ENCODE data around the gene TNMD. TPM values are rescaled to one million over a fixed set of nuclear protein-coding genes. Genes with fewer than 3 reads are reported as not detected.
A peak's percentile ranks its signal among the peaks of the same experiment; 100 is the strongest.

The TNMD gene
- total and polyA plus RNA-seq, 10 of the 15 experiments (the other 5 are each of a cell fraction or from before 2014, with no cell fraction given): not detected

DNA sequence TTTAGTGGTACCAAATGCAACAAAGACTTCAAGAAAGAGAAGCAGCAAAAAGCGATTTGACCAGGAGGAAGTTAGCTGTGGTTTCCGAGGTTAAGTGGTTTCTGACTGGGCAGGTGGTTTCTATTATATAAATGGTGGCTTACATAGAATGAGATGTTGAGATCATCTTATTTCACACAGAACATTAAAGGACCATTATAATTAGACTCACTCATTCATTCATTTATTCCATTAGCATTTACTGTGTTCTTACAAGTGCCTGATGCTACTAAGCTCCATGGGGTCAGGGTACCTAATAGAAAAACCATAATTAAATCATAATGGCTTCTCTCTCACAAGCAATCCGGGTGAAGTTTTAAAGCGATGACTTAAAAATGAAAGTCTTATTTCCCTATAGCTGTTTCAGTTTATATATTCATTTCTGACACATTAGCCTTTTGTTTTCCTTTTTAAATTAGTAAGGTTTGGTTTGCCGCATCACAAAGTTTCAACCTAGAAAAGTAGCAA lies 41.3 kb downstream of the TNMD start (continued):
- TF ChIP-seq KDM1A (IDR thresholded peaks at IDR 0.05; ENCODE audit: borderline replicate concordance) (no peak), MXI1 (IDR thresholded peaks at IDR 0.05; ENCODE audit: low read depth, low read length) (no peak), RFX5 (IDR thresholded peaks at IDR 0.05; ENCODE audit: low read depth, low read length) (no peak), RB1 (IDR thresholded peaks at IDR 0.05; ENCODE audit: borderline replicate concordance) (no peak), NR2F1 (conservative IDR thresholded peaks at IDR 0.05) (peak; percentile 42; the same call in 1 of the 2 replicates), ZNF24 (IDR thresholded peaks at IDR 0.05) (peak; percentile 93), KAT2A (conservative IDR thresholded peaks at IDR 0.05; ENCODE audit: control insufficient read depth, low read depth, low read length) (no peak), ESRRA (IDR thresholded peaks at IDR 0.05; ENCODE audit: low read length) (no peak), IKZF1 (conservative IDR thresholded peaks at IDR 0.05) (peak; percentile 53), SMC3 (IDR thresholded peaks at IDR 0.05; ENCODE audit: borderline replicate concordance, low read length) (no peak), RUNX3 (IDR thresholded peaks at IDR 0.05; ENCODE audit: low read length) (peak; percentile 100), RELA (IDR thresholded peaks at IDR 0.05; ENCODE audit: borderline replicate concordance, partially characterized antibody) (no peak), POLR2AphosphoS2 (IDR thresholded peaks at IDR 0.05; ENCODE audit: low read depth, low read length) (no peak), BCL11A (IDR thresholded peaks at IDR 0.05; ENCODE audit: low read depth, low read length) (peak; percentile 76), EED (IDR thresholded peaks at IDR 0.05; ENCODE audit: low read depth) (peak; percentile 85), TAF1 (IDR thresholded peaks at IDR 0.05; ENCODE audit: borderline replicate concordance, low read depth, low read length) (no peak), TARDBP (IDR thresholded peaks at IDR 0.05; ENCODE audit: borderline replicate concordance) (no peak), PML (IDR thresholded peaks at IDR 0.05; ENCODE audit: low read length) (peak; percentile 76; the same call in 1 of the 2 replicates), TCF3 (IDR thresholded peaks at IDR 0.05; ENCODE audit: borderline replicate concordance, insufficient read depth, low read depth, low read length) (no peak), MTA2 (IDR thresholded peaks at IDR 0.05; ENCODE audit: low read depth) (peak; percentile 83), POLR2AphosphoS5 (IDR thresholded peaks at IDR 0.05; ENCODE audit: low read length) (no peak), PAX8 (IDR thresholded peaks at IDR 0.05) (no peak)
- TF ChIP-seq, protein P1, sequence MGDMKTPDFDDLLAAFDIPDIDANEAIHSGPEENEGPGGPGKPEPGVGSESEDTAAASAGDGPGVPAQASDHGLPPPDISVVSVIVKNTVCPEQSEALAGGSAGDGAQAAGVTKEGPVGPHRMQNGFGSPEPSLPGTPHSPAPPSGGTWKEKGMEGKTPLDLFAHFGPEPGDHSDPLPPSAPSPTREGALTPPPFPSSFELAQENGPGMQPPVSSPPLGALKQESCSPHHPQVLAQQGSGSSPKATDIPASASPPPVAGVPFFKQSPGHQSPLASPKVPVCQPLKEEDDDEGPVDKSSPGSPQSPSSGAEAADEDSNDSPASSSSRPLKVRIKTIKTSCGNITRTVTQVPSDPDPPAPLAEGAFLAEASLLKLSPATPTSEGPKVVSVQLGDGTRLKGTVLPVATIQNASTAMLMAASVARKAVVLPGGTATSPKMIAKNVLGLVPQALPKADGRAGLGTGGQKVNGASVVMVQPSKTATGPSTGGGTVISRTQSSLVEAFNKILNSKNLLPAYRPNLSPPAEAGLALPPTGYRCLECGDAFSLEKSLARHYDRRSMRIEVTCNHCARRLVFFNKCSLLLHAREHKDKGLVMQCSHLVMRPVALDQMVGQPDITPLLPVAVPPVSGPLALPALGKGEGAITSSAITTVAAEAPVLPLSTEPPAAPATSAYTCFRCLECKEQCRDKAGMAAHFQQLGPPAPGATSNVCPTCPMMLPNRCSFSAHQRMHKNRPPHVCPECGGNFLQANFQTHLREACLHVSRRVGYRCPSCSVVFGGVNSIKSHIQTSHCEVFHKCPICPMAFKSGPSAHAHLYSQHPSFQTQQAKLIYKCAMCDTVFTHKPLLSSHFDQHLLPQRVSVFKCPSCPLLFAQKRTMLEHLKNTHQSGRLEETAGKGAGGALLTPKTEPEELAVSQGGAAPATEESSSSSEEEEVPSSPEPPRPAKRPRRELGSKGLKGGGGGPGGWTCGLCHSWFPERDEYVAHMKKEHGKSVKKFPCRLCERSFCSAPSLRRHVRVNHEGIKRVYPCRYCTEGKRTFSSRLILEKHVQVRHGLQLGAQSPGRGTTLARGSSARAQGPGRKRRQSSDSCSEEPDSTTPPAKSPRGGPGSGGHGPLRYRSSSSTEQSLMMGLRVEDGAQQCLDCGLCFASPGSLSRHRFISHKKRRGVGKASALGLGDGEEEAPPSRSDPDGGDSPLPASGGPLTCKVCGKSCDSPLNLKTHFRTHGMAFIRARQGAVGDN (IDR thresholded peaks at IDR 0.05): no peak
- TF ChIP-seq, protein P2, sequence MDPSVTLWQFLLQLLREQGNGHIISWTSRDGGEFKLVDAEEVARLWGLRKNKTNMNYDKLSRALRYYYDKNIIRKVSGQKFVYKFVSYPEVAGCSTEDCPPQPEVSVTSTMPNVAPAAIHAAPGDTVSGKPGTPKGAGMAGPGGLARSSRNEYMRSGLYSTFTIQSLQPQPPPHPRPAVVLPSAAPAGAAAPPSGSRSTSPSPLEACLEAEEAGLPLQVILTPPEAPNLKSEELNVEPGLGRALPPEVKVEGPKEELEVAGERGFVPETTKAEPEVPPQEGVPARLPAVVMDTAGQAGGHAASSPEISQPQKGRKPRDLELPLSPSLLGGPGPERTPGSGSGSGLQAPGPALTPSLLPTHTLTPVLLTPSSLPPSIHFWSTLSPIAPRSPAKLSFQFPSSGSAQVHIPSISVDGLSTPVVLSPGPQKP (IDR thresholded peaks at IDR 0.05; ENCODE audit: low read depth, low read length): no peak
- TF ChIP-seq, protein P3, sequence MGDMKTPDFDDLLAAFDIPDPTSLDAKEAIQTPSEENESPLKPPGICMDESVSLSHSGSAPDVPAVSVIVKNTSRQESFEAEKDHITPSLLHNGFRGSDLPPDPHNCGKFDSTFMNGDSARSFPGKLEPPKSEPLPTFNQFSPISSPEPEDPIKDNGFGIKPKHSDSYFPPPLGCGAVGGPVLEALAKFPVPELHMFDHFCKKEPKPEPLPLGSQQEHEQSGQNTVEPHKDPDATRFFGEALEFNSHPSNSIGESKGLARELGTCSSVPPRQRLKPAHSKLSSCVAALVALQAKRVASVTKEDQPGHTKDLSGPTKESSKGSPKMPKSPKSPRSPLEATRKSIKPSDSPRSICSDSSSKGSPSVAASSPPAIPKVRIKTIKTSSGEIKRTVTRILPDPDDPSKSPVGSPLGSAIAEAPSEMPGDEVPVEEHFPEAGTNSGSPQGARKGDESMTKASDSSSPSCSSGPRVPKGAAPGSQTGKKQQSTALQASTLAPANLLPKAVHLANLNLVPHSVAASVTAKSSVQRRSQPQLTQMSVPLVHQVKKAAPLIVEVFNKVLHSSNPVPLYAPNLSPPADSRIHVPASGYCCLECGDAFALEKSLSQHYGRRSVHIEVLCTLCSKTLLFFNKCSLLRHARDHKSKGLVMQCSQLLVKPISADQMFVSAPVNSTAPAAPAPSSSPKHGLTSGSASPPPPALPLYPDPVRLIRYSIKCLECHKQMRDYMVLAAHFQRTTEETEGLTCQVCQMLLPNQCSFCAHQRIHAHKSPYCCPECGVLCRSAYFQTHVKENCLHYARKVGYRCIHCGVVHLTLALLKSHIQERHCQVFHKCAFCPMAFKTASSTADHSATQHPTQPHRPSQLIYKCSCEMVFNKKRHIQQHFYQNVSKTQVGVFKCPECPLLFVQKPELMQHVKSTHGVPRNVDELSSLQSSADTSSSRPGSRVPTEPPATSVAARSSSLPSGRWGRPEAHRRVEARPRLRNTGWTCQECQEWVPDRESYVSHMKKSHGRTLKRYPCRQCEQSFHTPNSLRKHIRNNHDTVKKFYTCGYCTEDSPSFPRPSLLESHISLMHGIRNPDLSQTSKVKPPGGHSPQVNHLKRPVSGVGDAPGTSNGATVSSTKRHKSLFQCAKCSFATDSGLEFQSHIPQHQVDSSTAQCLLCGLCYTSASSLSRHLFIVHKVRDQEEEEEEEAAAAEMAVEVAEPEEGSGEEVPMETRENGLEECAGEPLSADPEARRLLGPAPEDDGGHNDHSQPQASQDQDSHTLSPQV (IDR thresholded peaks at IDR 0.05): no peak

Measured in GM12878 (cell line).